Measurements from ENCODE around the gene IYD. TPM values are rescaled to one million over a fixed set of nuclear protein-coding genes. Genes with fewer than 3 reads are reported as not detected.

IYD gene
- total and polyA plus RNA-seq, 3 experiments from 2014 or later, result not detected

DNA sequence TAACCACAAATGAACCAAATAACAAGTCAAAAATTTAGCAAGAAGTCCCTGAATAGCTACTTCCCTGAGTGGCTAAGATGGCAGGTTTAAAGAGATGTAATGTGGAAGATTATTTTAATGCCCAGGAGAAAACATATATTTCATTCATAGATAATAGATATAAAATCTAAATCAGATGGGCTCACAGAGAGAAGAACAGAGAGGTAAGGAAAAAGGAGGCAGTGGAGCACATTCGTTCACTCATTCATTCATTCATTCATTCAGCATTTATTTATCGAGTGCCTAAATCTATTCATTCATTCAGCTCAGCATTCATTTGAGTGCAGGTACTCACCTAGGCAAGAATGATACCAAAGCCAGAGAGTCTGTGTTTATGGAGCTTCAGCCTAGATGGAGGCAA lies 32.1 kb upstream of the IYD start:
- no peak for DNase-seq
- H3K9me3 ChIP-seq (ENCODE audit: low read length), result no peaks in the 10 kb centered on the region
- H3K27ac ChIP-seq (ENCODE audit: low read depth, low read length), result no peak overlapping the region
- H3K27me3 Mint-ChIP-seq, result peaks cover 3 to 4% of the 10 kb centered on the region in 2 donors
- no peak overlapping the region for H3K4me3 Mint-ChIP-seq
- no peaks in the 10 kb centered on the region for H3K27me3 ChIP-seq (ENCODE audit: insufficient read depth, low read length, poor library complexity, severe bottlenecking)
- peaks cover 0 to 3% (median 0%) of the 10 kb centered on the region in 3 donors for H3K4me1 Mint-ChIP-seq
- H3K27ac Mint-ChIP-seq, result no peak overlapping the region
- no peaks in the 10 kb centered on the region for H3K4me1 ChIP-seq (ENCODE audit: insufficient read depth, low read length)
- H3K4me3 ChIP-seq (ENCODE audit: low read length), result no peak overlapping the region
- no peaks in the 10 kb centered on the region for H3K36me3 ChIP-seq (ENCODE audit: insufficient read depth, low read length)
- no peaks in the 10 kb centered on the region for H3K9me3 Mint-ChIP-seq
- ChIA-PET CTCF (interaction anchor here (0.9 to 2.3 kb wide), 3 partner anchors 255 to 266 kb away, joined by 4 to 12 read pairs (median 4); no protein-coding TSS in a partner anchor), POLR2A (no interaction called here)
- no peaks in the 10 kb centered on the region for H3K36me3 Mint-ChIP-seq

DNA sequence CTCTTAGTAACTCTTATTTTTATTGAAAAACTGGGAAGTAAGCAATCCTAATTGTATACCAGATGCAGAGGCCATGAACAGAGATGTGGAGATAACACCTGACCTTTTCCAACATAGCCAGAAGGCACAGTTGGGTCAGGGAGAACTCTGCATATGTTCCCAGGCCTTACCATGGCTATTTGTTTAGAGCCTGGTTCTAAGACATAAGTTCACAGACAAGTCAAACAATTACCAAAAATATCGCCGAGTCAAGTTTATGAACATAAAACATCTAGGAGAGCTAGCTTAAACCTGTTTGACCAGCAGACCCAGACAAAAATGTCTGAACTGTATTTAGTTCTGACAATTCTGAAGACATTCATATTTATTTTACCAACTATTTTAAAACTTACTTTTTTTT lies 26.7 kb upstream of the IYD start:
- Mint-ChIP-seq H3K4me3 (no peak overlapping the region), H3K9me3 (no peaks in the 10 kb centered on the region), H3K36me3 (no peaks in the 10 kb centered on the region), H3K4me1 (no peaks in the 10 kb centered on the region), H3K27ac (no peak overlapping the region), H3K27me3 (peaks cover 6 to 9% of the 10 kb centered on the region in 2 donors)
- CTCF ChIA-PET, result interaction anchor here (1.0 to 1.6 kb wide), 4 partner anchors 10 to 266 kb away, joined by 3 to 4 read pairs (median 4); no protein-coding TSS in a partner anchor
- Histone ChIP-seq H3K27me3 (ENCODE audit: insufficient read depth, low read length, poor library complexity, severe bottlenecking) (no peaks in the 10 kb centered on the region), H3K4me3 (ENCODE audit: low read length) (no peak overlapping the region), H3K27ac (ENCODE audit: low read depth, low read length) (no peak overlapping the region), H3K36me3 (ENCODE audit: insufficient read depth, low read length) (no peaks in the 10 kb centered on the region), H3K4me1 (ENCODE audit: insufficient read depth, low read length) (no peaks in the 10 kb centered on the region), H3K9me3 (ENCODE audit: low read length) (no peaks in the 10 kb centered on the region)
- POLR2A ChIA-PET, result no interaction called here
- DNase-seq, result no peak

DNA sequence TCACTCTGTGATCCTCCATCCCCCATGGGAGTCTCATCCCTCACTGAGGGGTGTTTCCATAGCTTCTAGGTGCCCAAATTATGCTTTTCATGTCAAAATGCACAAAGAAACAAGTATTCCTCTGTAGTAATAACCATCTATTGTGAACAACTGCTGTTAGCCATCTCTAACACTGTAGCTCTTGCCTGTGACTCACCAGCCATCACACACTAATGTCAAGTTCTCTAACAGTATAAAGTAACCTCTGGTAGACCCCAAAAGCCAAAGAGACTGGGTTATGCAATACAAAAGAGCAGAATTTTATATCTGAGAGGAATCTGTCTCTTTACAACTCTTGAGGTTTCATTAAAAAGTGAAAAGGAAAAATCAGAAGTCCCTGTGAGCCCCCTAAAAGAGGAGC lies 25.4 kb upstream of the IYD start:
- Mint-ChIP-seq H3K4me3 (no peak overlapping the region), H3K4me1 (no peaks in the 10 kb centered on the region), H3K9me3 (no peaks in the 10 kb centered on the region), H3K27me3 (peaks cover 10 to 14% of the 10 kb centered on the region in 2 donors), H3K36me3 (no peaks in the 10 kb centered on the region), H3K27ac (no peak overlapping the region)
- Histone ChIP-seq H3K9me3 (ENCODE audit: low read length) (no peaks in the 10 kb centered on the region), H3K27me3 (ENCODE audit: insufficient read depth, low read length, poor library complexity, severe bottlenecking) (no peaks in the 10 kb centered on the region), H3K36me3 (ENCODE audit: insufficient read depth, low read length) (no peaks in the 10 kb centered on the region), H3K27ac (ENCODE audit: low read depth, low read length) (no peak overlapping the region), H3K4me1 (ENCODE audit: insufficient read depth, low read length) (no peaks in the 10 kb centered on the region), H3K4me3 (ENCODE audit: low read length) (no peak overlapping the region)
- ChIA-PET POLR2A (no interaction called here), CTCF (no interaction called here)
- DNase-seq, result no peak

DNA sequence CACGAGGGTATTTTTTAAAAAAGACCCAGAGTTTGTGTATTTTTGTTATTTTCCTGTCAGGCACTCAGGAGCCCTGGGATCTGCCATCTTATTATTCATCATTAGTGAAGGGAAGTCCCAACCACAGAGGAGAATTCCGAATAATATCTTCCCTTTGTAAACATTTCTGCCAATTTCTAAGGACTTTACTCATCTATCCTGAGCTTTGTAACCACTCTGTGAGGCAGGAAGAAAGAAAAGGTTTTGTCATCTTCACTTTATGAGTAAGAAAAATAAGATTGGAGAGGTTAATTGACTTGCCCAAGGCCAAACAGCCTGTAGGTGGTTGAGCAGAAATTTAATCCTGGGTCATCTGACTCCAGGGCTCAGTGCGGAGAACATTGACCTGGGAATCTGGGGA lies 23.0 kb upstream of the IYD start:
- Histone ChIP-seq H3K27ac (ENCODE audit: low read depth, low read length) (no peak overlapping the region), H3K36me3 (ENCODE audit: insufficient read depth, low read length) (no peaks in the 10 kb centered on the region), H3K27me3 (ENCODE audit: insufficient read depth, low read length, poor library complexity, severe bottlenecking) (no peaks in the 10 kb centered on the region), H3K4me1 (ENCODE audit: insufficient read depth, low read length) (no peaks in the 10 kb centered on the region), H3K4me3 (ENCODE audit: low read length) (no peak overlapping the region), H3K9me3 (ENCODE audit: low read length) (no peaks in the 10 kb centered on the region)
- Mint-ChIP-seq H3K4me1 (no peaks in the 10 kb centered on the region), H3K27me3 (peaks cover 8 to 14% of the 10 kb centered on the region in 2 donors), H3K27ac (no peak overlapping the region), H3K4me3 (no peak overlapping the region), H3K36me3 (peaks cover 0 to 4% (median 0%) of the 10 kb centered on the region in 3 donors), H3K9me3 (no peaks in the 10 kb centered on the region)
- DNase-seq, result no peak
- POLR2A ChIA-PET, result no interaction called here
- CTCF ChIA-PET, result no interaction called here

DNA sequence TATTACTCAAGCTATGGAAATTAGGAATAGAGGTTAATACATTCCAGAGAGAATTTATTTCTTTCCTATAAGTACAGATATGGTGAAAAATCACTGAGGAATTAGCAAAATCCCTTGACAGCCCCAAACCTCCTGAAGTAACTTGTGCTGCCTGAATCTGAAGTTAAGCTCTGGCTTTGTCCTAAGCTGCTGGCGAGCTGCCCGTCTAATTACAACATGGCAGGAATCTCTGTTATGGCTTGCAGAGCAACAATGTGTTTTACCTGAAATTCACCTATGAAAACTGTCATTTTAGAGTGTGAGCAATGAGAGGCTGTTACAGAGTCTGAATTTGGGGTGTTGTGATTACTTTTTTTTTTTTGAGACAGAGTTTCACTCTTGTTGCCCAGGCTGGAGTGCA lies 22.5 kb upstream of the IYD start:
- H3K27ac Mint-ChIP-seq, result no peak overlapping the region
- ChIA-PET CTCF (no interaction called here), POLR2A (no interaction called here)
- H3K4me1 Mint-ChIP-seq, result no peaks in the 10 kb centered on the region
- H3K4me1 ChIP-seq (ENCODE audit: insufficient read depth, low read length), result no peaks in the 10 kb centered on the region
- H3K4me3 Mint-ChIP-seq, result no peak overlapping the region
- H3K9me3 Mint-ChIP-seq, result no peaks in the 10 kb centered on the region
- peaks cover 0 to 4% (median 0%) of the 10 kb centered on the region in 3 donors for H3K36me3 Mint-ChIP-seq
- peaks cover 7 to 14% of the 10 kb centered on the region in 2 donors for H3K27me3 Mint-ChIP-seq
- no peak for DNase-seq
- no peaks in the 10 kb centered on the region for H3K36me3 ChIP-seq (ENCODE audit: insufficient read depth, low read length)
- H3K4me3 ChIP-seq (ENCODE audit: low read length), result no peak overlapping the region
- no peaks in the 10 kb centered on the region for H3K27me3 ChIP-seq (ENCODE audit: insufficient read depth, low read length, poor library complexity, severe bottlenecking)
- H3K9me3 ChIP-seq (ENCODE audit: low read length), result no peaks in the 10 kb centered on the region
- no peak overlapping the region for H3K27ac ChIP-seq (ENCODE audit: low read depth, low read length)

DNA sequence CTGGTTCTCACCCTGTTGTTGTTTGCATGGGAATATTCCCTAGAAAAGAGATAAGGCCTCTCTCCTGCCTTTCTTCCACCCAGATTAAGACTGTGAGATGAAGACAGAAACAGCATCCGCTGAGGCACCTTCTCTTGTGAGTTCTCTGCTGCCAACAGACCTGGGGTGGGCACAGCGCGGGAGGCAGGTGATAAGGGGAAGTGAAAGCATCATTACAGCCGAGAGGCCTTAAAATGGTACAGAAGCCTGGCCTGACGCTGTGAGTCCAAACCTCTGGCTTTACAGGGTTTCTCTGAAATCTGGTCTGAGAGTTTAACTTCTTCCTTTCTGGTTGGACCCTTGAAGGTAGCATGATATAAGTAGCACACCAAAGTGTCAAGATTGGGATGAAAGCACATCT lies 21.0 kb upstream of the IYD start:
- no peaks in the 10 kb centered on the region for H3K9me3 ChIP-seq (ENCODE audit: low read length)
- H3K4me3 ChIP-seq (ENCODE audit: low read length), result no peak overlapping the region
- Mint-ChIP-seq H3K4me3 (no peak overlapping the region), H3K9me3 (no peaks in the 10 kb centered on the region), H3K4me1 (no peaks in the 10 kb centered on the region), H3K36me3 (peaks cover 0 to 4% (median 0%) of the 10 kb centered on the region in 3 donors), H3K27me3 (peaks cover 7 to 14% of the 10 kb centered on the region in 2 donors), H3K27ac (no peak overlapping the region)
- H3K27me3 ChIP-seq (ENCODE audit: insufficient read depth, low read length, poor library complexity, severe bottlenecking), result no peaks in the 10 kb centered on the region
- H3K36me3 ChIP-seq (ENCODE audit: insufficient read depth, low read length), result no peaks in the 10 kb centered on the region
- CTCF ChIA-PET, result interaction anchor here (1.5 kb wide), 1 partner anchor 267 kb away, joined by 3 read pairs; no protein-coding TSS in a partner anchor
- DNase-seq, result no peak
- H3K27ac ChIP-seq (ENCODE audit: low read depth, low read length), result no peak overlapping the region
- POLR2A ChIA-PET, result no interaction called here
- H3K4me1 ChIP-seq (ENCODE audit: insufficient read depth, low read length), result no peaks in the 10 kb centered on the region

DNA sequence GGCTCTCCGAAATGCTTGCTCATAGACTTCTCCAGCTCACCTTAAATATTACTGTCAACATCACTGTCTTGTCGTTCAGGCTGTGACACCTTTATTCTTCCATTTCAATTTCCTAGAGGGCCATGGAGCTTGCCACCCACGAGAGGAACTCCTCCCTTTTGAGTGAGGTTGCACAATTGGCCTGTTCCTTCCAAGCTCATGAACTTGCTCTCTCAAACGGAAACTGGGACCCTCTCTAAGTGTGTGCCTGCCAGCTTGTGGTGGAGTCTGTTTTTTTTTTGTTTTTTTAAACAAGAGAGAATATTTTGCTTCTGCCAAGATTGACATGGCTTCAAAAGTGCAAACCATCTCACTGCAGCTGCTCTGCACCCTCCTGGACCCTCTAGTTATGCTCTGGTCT lies 19.3 kb upstream of the IYD start:
- Mint-ChIP-seq H3K27ac (no peak overlapping the region), H3K36me3 (peaks cover 0 to 4% (median 0%) of the 10 kb centered on the region in 3 donors), H3K4me1 (no peaks in the 10 kb centered on the region), H3K4me3 (no peak overlapping the region), H3K27me3 (peaks cover 7 to 14% of the 10 kb centered on the region in 2 donors), H3K9me3 (no peaks in the 10 kb centered on the region)
- POLR2A ChIA-PET, result no interaction called here
- CTCF ChIA-PET, result no interaction called here
- no peaks in the 10 kb centered on the region for H3K36me3 ChIP-seq (ENCODE audit: insufficient read depth, low read length)
- H3K27me3 ChIP-seq (ENCODE audit: insufficient read depth, low read length, poor library complexity, severe bottlenecking), result no peaks in the 10 kb centered on the region
- H3K27ac ChIP-seq (ENCODE audit: low read depth, low read length), result no peak overlapping the region
- no peaks in the 10 kb centered on the region for H3K9me3 ChIP-seq (ENCODE audit: low read length)
- no peak for DNase-seq
- H3K4me1 ChIP-seq (ENCODE audit: insufficient read depth, low read length), result no peaks in the 10 kb centered on the region
- no peak overlapping the region for H3K4me3 ChIP-seq (ENCODE audit: low read length)

DNA sequence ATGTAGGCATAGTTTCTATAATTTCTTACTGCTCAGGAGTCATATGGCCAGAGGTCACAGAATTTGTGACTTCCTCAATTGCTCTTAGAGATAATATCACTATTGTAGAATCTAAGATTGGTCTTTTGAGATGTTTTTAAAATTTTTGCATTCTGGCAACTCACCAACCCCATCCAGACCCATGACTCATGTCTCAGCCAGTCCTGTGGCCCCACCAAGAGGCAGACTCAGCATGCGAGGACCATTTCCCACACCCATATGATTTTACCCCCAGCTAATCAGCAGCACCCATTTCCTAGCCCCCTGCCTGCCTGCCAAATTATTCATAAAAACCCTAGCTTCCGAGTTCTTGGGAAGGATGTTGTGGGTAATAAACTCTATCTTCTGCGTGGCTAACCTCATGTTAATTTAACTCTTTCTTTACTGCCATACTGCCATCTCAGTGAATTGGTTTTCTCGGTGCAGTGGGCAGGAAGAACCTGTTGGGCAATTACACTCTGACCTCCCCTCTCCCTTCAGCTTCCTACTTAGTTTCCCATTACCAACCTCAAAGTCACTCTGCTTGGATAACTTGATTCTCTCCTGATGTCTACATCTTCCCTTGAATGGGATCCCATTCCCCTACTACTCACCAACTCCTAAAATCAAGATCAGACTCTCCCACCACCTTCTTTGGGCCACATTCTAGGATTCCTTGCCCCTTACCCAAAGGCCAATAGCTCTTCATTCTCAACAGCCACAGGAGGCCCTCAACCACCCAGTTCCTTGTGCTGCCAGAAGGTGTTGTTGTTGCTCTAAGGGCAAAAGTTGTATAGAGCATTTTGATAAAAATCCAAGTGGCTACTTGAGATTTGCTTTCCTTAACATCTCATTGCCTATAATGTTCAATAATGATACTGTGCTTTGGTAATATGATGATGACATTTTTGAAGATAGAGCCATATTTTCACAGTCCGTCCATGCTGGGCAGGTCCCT lies 16.2 kb upstream of the IYD start:
- Histone ChIP-seq H3K36me3 (ENCODE audit: insufficient read depth, low read length) (no peaks in the 10 kb centered on the region), H3K27ac (ENCODE audit: low read depth, low read length) (no peak overlapping the region), H3K27me3 (ENCODE audit: insufficient read depth, low read length, poor library complexity, severe bottlenecking) (no peaks in the 10 kb centered on the region), H3K4me1 (ENCODE audit: insufficient read depth, low read length) (no peaks in the 10 kb centered on the region), H3K9me3 (ENCODE audit: low read length) (no peaks in the 10 kb centered on the region), H3K4me3 (ENCODE audit: low read length) (no peak overlapping the region)
- CTCF ChIA-PET, result interaction anchor here (0.8 to 1.3 kb wide), 3 partner anchors 11 to 272 kb away, joined by 3 to 4 read pairs (median 3); no protein-coding TSS in a partner anchor
- Mint-ChIP-seq H3K27ac (no peak overlapping the region), H3K4me3 (no peak overlapping the region), H3K4me1 (no peaks in the 10 kb centered on the region), H3K36me3 (peaks cover 0 to 4% (median 0%) of the 10 kb centered on the region in 3 donors), H3K9me3 (peaks cover 0 to 1% (median 0%) of the 10 kb centered on the region in 5 donors), H3K27me3 (peaks cover 10 to 20% of the 10 kb centered on the region in 2 donors)
- POLR2A ChIA-PET, result no interaction called here
- no peak for DNase-seq

Data from CD8-positive, alpha-beta memory T cell (primary cell).